Neuronal stem cell (in vitro differentiated cells): Measurements from ENCODE around the gene KCNJ1.

Source experiments
- DNase-seq: peaks from one replicate; pipeline ENCODE4 v3.0.0-alpha.2; 2013; ENCODE audit warnings: low spot score
- H2AFZ ChIP-seq: one replicate; pipeline ENCODE4 v1.6.1; 2013; ENCODE audit warnings: mild to moderate bottlenecking, low read length, inconsistent platforms
- H2AK5ac ChIP-seq: 2 replicates; pipeline ENCODE4 v1.6.1; 2013; ENCODE audit warnings: low read depth, mild to moderate bottlenecking, inconsistent platforms, low read length, moderate library complexity, mixed read lengths
- H2BK120ac ChIP-seq: 2 replicates; pipeline ENCODE4 v1.6.1; 2013; ENCODE audit warnings: low read depth, mild to moderate bottlenecking, inconsistent platforms, low read length, moderate library complexity, mixed read lengths
- H2BK12ac ChIP-seq: one replicate; pipeline ENCODE4 v1.6.1; 2013; ENCODE audit warnings: low read length, inconsistent platforms
- H2BK15ac ChIP-seq: 2 replicates; pipeline ENCODE4 v1.6.1; 2013; ENCODE audit warnings: mild to moderate bottlenecking, low read length, inconsistent platforms, mixed read lengths
- H2BK5ac ChIP-seq: one replicate; pipeline ENCODE4 v1.6.1; 2013; ENCODE audit warnings: inconsistent platforms, mild to moderate bottlenecking, low read length, moderate library complexity
- H3K14ac ChIP-seq: one replicate; pipeline ENCODE4 v1.6.1; 2013; ENCODE audit warnings: low read length, inconsistent platforms
- H3K18ac ChIP-seq: 2 replicates; pipeline ENCODE4 v1.6.1; 2013; ENCODE audit warnings: low read length, inconsistent platforms
- H3K23ac ChIP-seq: 2 replicates; pipeline ENCODE4 v1.6.1; 2013; ENCODE audit warnings: low read depth, mild to moderate bottlenecking, mixed read lengths, low read length, inconsistent platforms; ENCODE audit not compliant: poor library complexity
- H3K27ac ChIP-seq: replicated peaks from 3 replicates; pipeline ENCODE4 v1.5.1; 2013; ENCODE audit warnings: low read length, inconsistent platforms
- H3K27me3 ChIP-seq, 3 experiments: 2 replicates each; pipeline ENCODE4 v1.6.1; 2013; ENCODE audit warnings: low read length in 3 of 3, mild to moderate bottlenecking in 2 of 3, inconsistent platforms in 1 of 3, low read depth in 1 of 3, mixed read lengths in 1 of 3, moderate library complexity in 1 of 3; ENCODE audit not compliant: control insufficient read depth in 3 of 3, insufficient read depth in 3 of 3
- H3K36me3 ChIP-seq, 2 donors: replicated peaks in 1 of 2; 2 replicates each; pipeline ENCODE4 v1.6.1; 2013; ENCODE audit warnings: low read length in 2 of 2; ENCODE audit not compliant: control insufficient read depth in 2 of 2, insufficient read depth in 2 of 2
- H3K4ac ChIP-seq: 2 replicates; pipeline ENCODE4 v1.6.1; 2013; ENCODE audit warnings: inconsistent platforms, mild to moderate bottlenecking, low read length, moderate library complexity
- H3K4me1 ChIP-seq, 2 donors: 1 replicate in 1 of 2; 2 replicates in 1 of 2; pipeline ENCODE4 v1.6.1; 2013; ENCODE audit warnings: low read length in 2 of 2, low read depth in 1 of 2; ENCODE audit not compliant: control insufficient read depth in 2 of 2, insufficient read depth in 1 of 2
- H3K4me2 ChIP-seq: one replicate; pipeline ENCODE4 v1.6.1; 2013; ENCODE audit warnings: mild to moderate bottlenecking, low read length, inconsistent platforms; ENCODE audit not compliant: insufficient read depth, poor library complexity, severe bottlenecking
- H3K4me3 ChIP-seq, 2 donors: 2 replicates each; pipeline ENCODE4 v1.5.1; 2013; ENCODE audit warnings: low read length in 2 of 2, mild to moderate bottlenecking in 2 of 2, inconsistent platforms in 1 of 2, moderate library complexity in 1 of 2
- H3K79me1 ChIP-seq: one replicate; pipeline ENCODE4 v1.6.1; 2013; ENCODE audit warnings: low read depth, mild to moderate bottlenecking, inconsistent platforms, low read length, moderate library complexity
- H3K9ac ChIP-seq: one replicate; pipeline ENCODE4 v1.6.1; 2013; ENCODE audit warnings: mild to moderate bottlenecking, low read depth, low read length, inconsistent platforms; ENCODE audit not compliant: poor library complexity
- H3K9me3 ChIP-seq, 2 donors: replicated peaks in 1 of 2; 2 replicates each; pipeline versions ENCODE3 to v1.6.1; 2013; ENCODE audit warnings: low read length in 2 of 2, mild to moderate bottlenecking in 2 of 2, inconsistent platforms in 1 of 2, low read depth in 1 of 2, mixed read lengths in 1 of 2, moderate library complexity in 1 of 2; ENCODE audit not compliant: control insufficient read depth in 2 of 2, insufficient read depth in 1 of 2
- H4K8ac ChIP-seq: one replicate; pipeline ENCODE4 v1.6.1; 2013; ENCODE audit warnings: low read depth, mild to moderate bottlenecking, inconsistent platforms, low read length, moderate library complexity
- H4K91ac ChIP-seq: one replicate; pipeline ENCODE4 v1.6.1; 2013; ENCODE audit warnings: low read length, low read depth, mild to moderate bottlenecking, inconsistent platforms; ENCODE audit not compliant: poor library complexity
- WGBS, 2 donors: extraction: QIAGEN DNeasy Blood & Tissue Kit; methylation state at CpG; one replicate each; pipeline ENCODE4 v1.1.7; 2013; ENCODE audit warnings: missing lambda C conversion rate in 2 of 2, mixed read lengths in 1 of 2; ENCODE audit not compliant: insufficient read length in 2 of 2, insufficient replicate concordance in 1 of 2; ENCODE audit errors: extremely low coverage in 2 of 2; 5-methylcytosine and 5-hydroxymethylcytosine counted together

KCNJ1 gene

DNA sequence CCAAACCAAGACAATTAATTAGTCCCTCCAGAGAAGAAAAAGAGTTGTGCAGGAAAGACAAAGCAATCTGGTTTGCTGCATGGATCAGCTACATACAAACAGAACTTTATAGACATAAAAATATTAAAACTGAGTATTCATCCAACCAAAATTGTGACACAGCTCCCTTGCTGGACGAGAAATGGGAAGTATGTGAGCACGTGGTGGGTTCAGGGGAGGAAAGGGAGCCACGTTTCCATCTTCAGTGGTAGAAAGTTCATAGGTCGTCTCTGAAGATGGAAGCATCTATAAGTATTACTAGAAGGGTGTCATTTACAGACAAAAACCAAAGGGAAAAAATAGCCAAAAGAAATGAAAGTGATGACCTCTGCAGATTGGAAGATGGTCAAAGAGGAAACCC is 17.0 kb upstream of the KCNJ1 start:
- H2AK5ac ChIP-seq, result no peak overlapping the region
- H3K18ac ChIP-seq, result no peak overlapping the region
- WGBS, 2 donors, result no CpG with 5 or more reads among the region's 4 CpGs
- no peak overlapping the region for H4K8ac ChIP-seq
- H2BK5ac ChIP-seq, result no peak overlapping the region
- H3K4me2 ChIP-seq, result no peak overlapping the region
- no peaks in the 10 kb centered on the region for H3K9me3 ChIP-seq
- H3K79me1 ChIP-seq, result no peaks in the 10 kb centered on the region
- H2BK12ac ChIP-seq, result no peak overlapping the region
- no peak overlapping the region for H3K9ac ChIP-seq
- H3K4ac ChIP-seq, result no peak overlapping the region
- H3K4me1 ChIP-seq, result peaks cover 5% of the 10 kb centered on the region in 2 donors
- H3K4me3 ChIP-seq, result no peak overlapping the region
- no peak overlapping the region for H2AFZ ChIP-seq
- H2BK15ac ChIP-seq, result no peak overlapping the region
- no peak overlapping the region for H3K27ac ChIP-seq
- H4K91ac ChIP-seq, result no peak overlapping the region
- no peak for DNase-seq
- no peak overlapping the region for H2BK120ac ChIP-seq
- H3K36me3 ChIP-seq, result no peaks in the 10 kb centered on the region
- no peak overlapping the region for H3K14ac ChIP-seq
- no peak overlapping the region for H3K23ac ChIP-seq
- H3K27me3 ChIP-seq, result peaks cover 0 to 11% (median 10%) of the 10 kb centered on the region in 3 experiments

DNA sequence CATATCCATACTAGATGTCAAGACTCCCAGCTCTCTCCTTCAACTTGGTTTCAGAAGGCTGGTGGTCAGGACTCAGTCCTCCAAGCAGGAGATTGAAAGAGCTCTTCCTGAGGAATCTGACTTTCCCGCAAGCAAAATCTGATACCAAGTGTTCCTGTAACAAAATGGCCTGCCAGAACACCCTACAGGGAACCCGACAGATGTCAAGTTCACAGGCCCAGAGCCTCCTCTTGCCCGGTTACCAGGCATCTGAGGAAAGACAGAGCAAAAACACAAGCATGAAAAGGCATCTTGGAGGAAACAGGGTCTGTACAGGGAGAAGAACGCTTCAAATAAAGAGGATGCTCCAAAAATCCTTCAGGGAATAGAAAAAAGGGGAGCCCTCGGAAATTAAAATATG is 15.4 kb upstream of the KCNJ1 start:
- no CpG with 5 or more reads among the region's 5 CpGs for WGBS, 2 donors
- no peak overlapping the region for H2BK120ac ChIP-seq
- H3K9ac ChIP-seq, result no peak overlapping the region
- H2AFZ ChIP-seq, result no peak overlapping the region
- H4K91ac ChIP-seq, result no peak overlapping the region
- no peak overlapping the region for H3K4ac ChIP-seq
- H3K27me3 ChIP-seq, result no peaks in the 10 kb centered on the region
- H2BK15ac ChIP-seq, result no peak overlapping the region
- H2AK5ac ChIP-seq, result no peak overlapping the region
- H3K9me3 ChIP-seq, result no peaks in the 10 kb centered on the region
- H3K27ac ChIP-seq, result no peak overlapping the region
- DNase-seq, result no peak
- no peak overlapping the region for H3K4me3 ChIP-seq
- no peak overlapping the region for H4K8ac ChIP-seq
- no peak overlapping the region for H3K4me2 ChIP-seq
- H2BK12ac ChIP-seq, result no peak overlapping the region
- peaks cover 5% of the 10 kb centered on the region in 2 donors for H3K4me1 ChIP-seq
- no peaks in the 10 kb centered on the region for H3K79me1 ChIP-seq
- H3K14ac ChIP-seq, result no peak overlapping the region
- H3K18ac ChIP-seq, result no peak overlapping the region
- no peak overlapping the region for H3K23ac ChIP-seq
- no peaks in the 10 kb centered on the region for H3K36me3 ChIP-seq
- no peak overlapping the region for H2BK5ac ChIP-seq

DNA sequence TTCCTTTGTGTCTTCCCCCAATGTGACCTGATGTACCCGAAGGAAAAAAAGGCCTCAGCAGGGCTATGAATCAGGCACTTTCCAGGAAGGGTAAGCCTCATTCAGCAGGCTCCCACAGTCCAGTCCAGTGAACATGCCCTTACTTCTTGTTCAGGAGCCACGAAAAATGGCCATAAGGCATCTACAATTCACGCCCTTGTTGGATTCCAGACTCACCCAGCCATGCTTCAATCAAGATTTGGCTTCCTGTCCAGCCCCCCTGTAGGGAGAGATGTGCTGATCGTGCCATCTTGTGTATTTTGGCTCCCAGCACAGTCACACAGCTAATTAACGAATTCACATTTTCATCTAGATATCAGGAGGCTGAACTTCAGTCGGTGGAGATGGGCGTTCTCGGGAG is 14.1 kb upstream of the KCNJ1 start:
- Histone ChIP-seq H2AFZ (no peak overlapping the region), H2BK15ac (no peak overlapping the region), H2BK12ac (no peak overlapping the region), H2BK120ac (no peak overlapping the region), H4K91ac (no peak overlapping the region), H3K79me1 (no peaks in the 10 kb centered on the region), H3K4me2 (no peak overlapping the region), H3K14ac (no peak overlapping the region), H4K8ac (no peak overlapping the region), H3K18ac (no peak overlapping the region), H3K27me3 (no peaks in the 10 kb centered on the region), H3K23ac (no peak overlapping the region), H3K4ac (no peak overlapping the region), H3K9me3 (no peaks in the 10 kb centered on the region), H3K4me3 (no peak overlapping the region), H3K27ac (no peak overlapping the region), H2AK5ac (no peak overlapping the region), H3K36me3 (no peaks in the 10 kb centered on the region), H3K9ac (no peak overlapping the region), H2BK5ac (no peak overlapping the region), H3K4me1 (peaks cover 5% of the 10 kb centered on the region in 2 donors)
- WGBS, 2 donors, result no CpG with 5 or more reads among the region's 8 CpGs
- no peak for DNase-seq

DNA sequence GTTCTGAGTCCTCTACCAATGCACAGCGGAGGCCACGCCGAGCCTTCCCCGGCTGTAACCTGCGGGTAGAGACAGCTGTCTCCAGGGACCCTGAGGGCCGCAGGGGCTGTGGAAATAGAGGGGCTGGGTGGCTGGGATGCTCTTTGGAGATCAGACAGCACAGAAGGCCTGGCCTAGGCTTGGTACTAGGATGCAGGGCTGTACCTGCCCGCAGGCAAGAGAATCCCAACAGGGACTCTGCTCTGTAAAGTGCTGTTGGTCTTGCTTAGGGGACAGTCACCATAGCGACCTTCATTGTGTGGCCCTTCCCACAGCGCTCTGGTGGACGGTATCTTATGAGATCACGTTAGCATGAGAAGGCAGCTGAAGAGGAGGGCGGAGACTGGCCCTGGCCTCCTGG is 12.7 kb upstream of the KCNJ1 start:
- Histone ChIP-seq H2BK15ac (no peak overlapping the region), H3K36me3 (no peaks in the 10 kb centered on the region), H2AFZ (peak overlapping the region; percentile 60), H4K91ac (no peak overlapping the region), H3K27me3 (no peaks in the 10 kb centered on the region), H3K27ac (no peak overlapping the region), H2AK5ac (no peak overlapping the region), H3K23ac (no peak overlapping the region), H3K9me3 (no peaks in the 10 kb centered on the region), H3K4me3 (no peak overlapping the region), H3K4me1 (peaks cover 5 to 6% of the 10 kb centered on the region in 2 donors), H2BK5ac (no peak overlapping the region), H3K79me1 (no peaks in the 10 kb centered on the region), H3K4ac (no peak overlapping the region), H3K4me2 (no peak overlapping the region), H2BK120ac (no peak overlapping the region), H2BK12ac (no peak overlapping the region), H3K9ac (no peak overlapping the region), H4K8ac (no peak overlapping the region), H3K14ac (no peak overlapping the region), H3K18ac (no peak overlapping the region)
- DNase-seq, result no peak
- WGBS, 2 donors, result no CpG with 5 or more reads among the region's 12 CpGs
